Measurements from ENCODE around the gene SNX13.

The SNX13 gene

GRCh38 chr7:17758008-17758407, 182.3 kb downstream of the SNX13 start:
- Histone ChIP-seq H3K9me3 (ENCODE audit: severe bottlenecking) (no peaks in the 10 kb centered on the region), H3K27ac (ENCODE audit: poor library complexity, severe bottlenecking) (no peak overlapping the region), H3K36me3 (ENCODE audit: low read depth) (no peaks in the 10 kb centered on the region), H3K4me3 (ENCODE audit: severe bottlenecking) (no peak overlapping the region), H3K27me3 (ENCODE audit: insufficient read depth, poor library complexity, severe bottlenecking) (no peaks in the 10 kb centered on the region), H3K4me1 (ENCODE audit: insufficient read depth, poor library complexity, severe bottlenecking) (no peaks in the 10 kb centered on the region)
- DNase-seq (ENCODE audit: low spot score) (no peak), ATAC-seq (ENCODE audit: low read depth) (no peak)
- TF ChIP-seq CTCF (IDR thresholded peaks at IDR 0.05; ENCODE audit: poor library complexity, severe bottlenecking): no peak

- TF ChIP-seq CTCF (IDR thresholded peaks at IDR 0.05; ENCODE audit: poor library complexity, severe bottlenecking): no peak
- Histone ChIP-seq H3K9me3 (ENCODE audit: severe bottlenecking) (no peaks in the 10 kb centered on the region), H3K4me3 (ENCODE audit: severe bottlenecking) (no peak overlapping the region), H3K4me1 (ENCODE audit: insufficient read depth, poor library complexity, severe bottlenecking) (no peaks in the 10 kb centered on the region), H3K27ac (ENCODE audit: poor library complexity, severe bottlenecking) (no peak overlapping the region), H3K36me3 (ENCODE audit: low read depth) (no peaks in the 10 kb centered on the region), H3K27me3 (ENCODE audit: insufficient read depth, poor library complexity, severe bottlenecking) (no peaks in the 10 kb centered on the region)
- DNase-seq (ENCODE audit: low spot score) (no peak), ATAC-seq (ENCODE audit: low read depth) (no peak)
Measured at GRCh38 chr7:17746020-17746530, 194.2 kb downstream of the SNX13 start.

DNA sequence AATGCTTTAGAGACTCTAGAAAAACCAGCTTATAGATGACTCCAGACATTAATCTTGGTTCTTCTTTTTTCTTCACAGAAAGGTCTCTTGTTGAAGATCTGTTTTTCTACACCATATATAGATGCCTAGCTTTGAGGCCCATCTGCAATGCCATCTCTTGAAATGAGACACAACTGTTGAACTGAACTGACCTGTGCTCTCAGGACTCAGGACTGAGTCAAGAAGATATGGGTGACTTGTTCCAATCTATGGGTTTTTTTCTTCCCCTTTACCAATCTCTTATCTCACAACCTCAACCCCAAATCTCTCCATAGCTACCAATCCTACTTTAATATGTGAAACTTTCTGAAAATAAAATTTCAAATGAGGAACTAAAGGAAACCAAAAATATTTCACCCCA, 194.7 kb downstream of the SNX13 start:
- no peak for TF ChIP-seq CTCF (IDR thresholded peaks at IDR 0.05; ENCODE audit: poor library complexity, severe bottlenecking)
- ATAC-seq (ENCODE audit: low read depth): no peak
- H3K4me1 ChIP-seq (ENCODE audit: insufficient read depth, poor library complexity, severe bottlenecking): no peaks in the 10 kb centered on the region
- no peak overlapping the region for H3K4me3 ChIP-seq (ENCODE audit: severe bottlenecking)
- H3K9me3 ChIP-seq (ENCODE audit: severe bottlenecking): no peaks in the 10 kb centered on the region
- no peaks in the 10 kb centered on the region for H3K36me3 ChIP-seq (ENCODE audit: low read depth)
- no peak overlapping the region for H3K27ac ChIP-seq (ENCODE audit: poor library complexity, severe bottlenecking)
- H3K27me3 ChIP-seq (ENCODE audit: insufficient read depth, poor library complexity, severe bottlenecking): no peaks in the 10 kb centered on the region
- DNase-seq (ENCODE audit: low spot score): no peak

GRCh38 chr7:17743316-17743715, 197.0 kb downstream of the SNX13 start:
- no peak for DNase-seq (ENCODE audit: low spot score)
- no peaks in the 10 kb centered on the region for H3K4me1 ChIP-seq (ENCODE audit: insufficient read depth, poor library complexity, severe bottlenecking)
- no peak for TF ChIP-seq CTCF (IDR thresholded peaks at IDR 0.05; ENCODE audit: poor library complexity, severe bottlenecking)

GRCh38 chr7:17741426-17741825, 198.9 kb downstream of the SNX13 start:
- no peak for TF ChIP-seq CTCF (IDR thresholded peaks at IDR 0.05; ENCODE audit: poor library complexity, severe bottlenecking)
- H3K4me1 ChIP-seq (ENCODE audit: insufficient read depth, poor library complexity, severe bottlenecking): no peaks in the 10 kb centered on the region
- H3K27me3 ChIP-seq (ENCODE audit: insufficient read depth, poor library complexity, severe bottlenecking): no peaks in the 10 kb centered on the region
- H3K9me3 ChIP-seq (ENCODE audit: severe bottlenecking): no peaks in the 10 kb centered on the region
- H3K36me3 ChIP-seq (ENCODE audit: low read depth): no peaks in the 10 kb centered on the region
- ATAC-seq (ENCODE audit: low read depth): no peak
- no peak overlapping the region for H3K27ac ChIP-seq (ENCODE audit: poor library complexity, severe bottlenecking)
- H3K4me3 ChIP-seq (ENCODE audit: severe bottlenecking): no peak overlapping the region
- DNase-seq (ENCODE audit: low spot score): no peak

More at GRCh38 chr7:17743316-17743715, 197.0 kb downstream of the SNX13 start:
- Histone ChIP-seq H3K4me3 (ENCODE audit: severe bottlenecking) (no peak overlapping the region), H3K27ac (ENCODE audit: poor library complexity, severe bottlenecking) (no peak overlapping the region), H3K36me3 (ENCODE audit: low read depth) (no peaks in the 10 kb centered on the region), H3K27me3 (ENCODE audit: insufficient read depth, poor library complexity, severe bottlenecking) (no peaks in the 10 kb centered on the region), H3K9me3 (ENCODE audit: severe bottlenecking) (no peaks in the 10 kb centered on the region)
- ATAC-seq (ENCODE audit: low read depth): no peak
